Stimulated activated CD4-positive, alpha-beta T cell treated with anti-CD3 and anti-CD28 coated beads, Interleukin-15, amount 100 ng/mL, for 1 hour (primary cell): ENCODE results near the gene CD72.
A peak's percentile ranks its signal among the peaks of the same experiment; 100 is the strongest.
"Not testable (repeated sequence)": the region's sequence is repeated elsewhere in the genome, so short reads cannot be mapped to it uniquely, and the experiment has no call there.

Source experiments
- DNase-seq, 2 donors: peaks; one replicate each; pipeline ENCODE4 v3.0.0-alpha.2; 2020; ENCODE audit warnings: low read depth in 1 of 2, low spot score in 1 of 2

CD72 gene

GRCh38 chr9:35649431-35650340, 31.5 kb upstream of the CD72 start:
- DNase-seq = peak in 1 of 2 donors; percentile 27

DNA sequence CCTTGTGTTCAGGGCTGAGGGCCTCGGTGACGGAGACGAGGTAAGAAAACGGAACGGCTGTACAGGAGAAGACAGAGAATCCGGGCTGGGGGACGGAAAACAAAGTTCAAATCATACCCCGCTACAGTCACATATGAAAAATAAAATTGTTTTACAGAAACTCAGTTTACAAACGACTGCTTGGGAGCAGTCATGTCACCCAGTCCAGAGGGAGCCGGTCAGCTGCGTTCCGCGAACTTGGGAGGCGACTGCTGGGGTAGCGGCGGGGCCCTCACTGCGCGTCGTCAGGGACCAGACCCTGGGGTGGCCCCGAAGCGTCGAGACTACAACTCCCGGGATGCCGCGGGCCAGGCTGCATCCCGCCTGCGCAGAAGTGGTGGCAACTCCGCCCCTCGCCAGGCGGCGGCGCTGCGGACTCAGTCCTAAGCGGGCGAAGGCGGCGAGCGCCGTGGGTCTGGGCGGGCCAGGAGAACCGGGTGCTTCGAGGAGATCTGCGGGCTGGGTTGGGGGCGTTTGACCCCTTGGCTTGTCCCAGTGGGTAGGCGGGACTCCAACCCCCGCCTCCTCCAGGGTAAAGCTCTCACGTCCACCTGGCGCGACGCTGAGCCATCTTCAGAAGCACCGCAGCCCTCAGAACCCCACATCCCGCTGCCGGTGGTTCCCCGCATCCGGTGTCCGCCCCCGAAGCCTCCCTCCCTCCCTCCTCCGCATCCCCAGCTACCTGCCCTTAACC, 28.5 kb upstream of the CD72 start:
- DNase-seq = peak; percentile 84 to 88

DNA sequence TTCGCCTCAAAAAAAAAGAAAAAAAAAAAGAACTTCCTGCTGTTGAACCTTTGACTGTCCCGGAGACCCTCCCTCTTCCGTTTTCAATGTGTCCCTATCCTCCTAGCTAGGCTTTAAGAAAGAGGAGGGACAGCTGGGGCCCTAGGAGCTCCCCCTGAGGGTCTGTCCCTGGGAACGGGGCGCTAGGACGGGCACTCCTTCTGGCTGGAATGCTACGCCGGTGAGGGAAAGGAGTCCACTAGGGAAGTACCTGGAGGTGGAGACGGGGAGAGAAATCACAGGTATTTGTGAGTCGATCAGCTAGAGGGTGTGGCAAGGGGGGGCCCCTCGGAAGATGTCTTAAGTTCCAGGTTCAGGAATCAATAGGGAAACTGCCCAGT, 27.9 kb upstream of the CD72 start:
- no peak for DNase-seq

GRCh38 chr9:35645736-35646135, 27.5 kb upstream of the CD72 start:
- DNase-seq = not testable (repeated sequence)

DNA sequence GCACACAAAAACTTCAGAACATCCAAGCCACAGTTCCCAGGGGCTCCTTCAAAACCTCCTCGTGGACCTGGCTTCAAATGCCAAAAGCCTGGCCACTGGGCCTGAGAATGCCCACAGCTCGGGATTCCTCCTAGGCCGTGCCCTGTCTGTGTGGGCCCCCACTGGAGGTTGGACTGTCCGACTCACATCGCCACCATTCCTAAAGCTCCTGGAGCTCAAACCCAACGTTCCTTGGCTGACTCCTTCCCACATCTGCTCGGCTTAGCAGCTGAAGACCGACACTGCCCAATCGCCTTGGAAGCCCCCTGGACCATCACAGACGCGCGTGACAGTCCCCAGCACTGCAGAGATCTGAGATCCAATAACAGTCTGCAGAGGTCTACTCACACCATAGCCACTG, 24.8 kb upstream of the CD72 start:
- DNase-seq = no peak

DNA sequence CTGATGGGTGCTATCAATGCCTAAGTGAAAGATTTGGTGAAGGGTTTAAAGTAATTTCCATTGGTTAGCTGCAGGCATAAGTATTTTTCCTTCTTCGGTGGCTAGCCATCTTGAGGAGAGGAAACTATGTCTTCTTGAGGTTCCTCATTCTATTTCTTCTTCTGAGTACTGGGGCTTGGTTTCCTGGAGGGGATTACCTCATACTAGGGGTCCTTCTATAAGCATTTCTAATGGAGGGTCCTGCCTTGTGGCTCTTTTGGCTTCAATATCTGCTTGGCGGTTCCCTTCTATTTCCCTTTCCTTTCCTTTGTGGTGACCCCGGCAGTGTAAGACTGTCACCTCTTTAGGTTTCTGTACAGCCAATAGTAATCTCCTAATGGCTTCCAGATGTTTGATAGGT, 23.3 kb upstream of the CD72 start:
- not testable (repeated sequence) for DNase-seq

- DNase-seq = not testable (repeated sequence)
These were observed 22.2 kb upstream of the CD72 start for GRCh38 chr9:35640431-35640830.

DNA sequence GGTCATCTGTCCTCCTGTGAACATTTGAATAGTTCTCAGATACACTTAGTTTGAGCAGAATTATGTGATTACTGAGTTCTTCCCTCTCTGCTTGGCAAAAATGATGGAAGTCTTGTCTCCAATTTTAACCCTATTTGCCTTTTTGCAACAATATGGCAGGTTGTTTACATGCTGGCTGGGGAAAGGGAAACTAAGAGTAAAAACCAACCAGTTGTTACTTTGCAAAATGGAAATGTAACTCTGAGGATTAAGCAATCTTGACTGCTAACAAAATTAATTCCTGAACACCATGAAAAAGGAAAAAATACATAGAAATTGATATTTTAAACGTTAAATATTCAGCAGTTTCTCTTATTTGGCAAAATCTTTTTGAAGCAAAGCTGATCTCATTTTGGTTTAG, 21.4 kb upstream of the CD72 start:
- no peak for DNase-seq

DNA sequence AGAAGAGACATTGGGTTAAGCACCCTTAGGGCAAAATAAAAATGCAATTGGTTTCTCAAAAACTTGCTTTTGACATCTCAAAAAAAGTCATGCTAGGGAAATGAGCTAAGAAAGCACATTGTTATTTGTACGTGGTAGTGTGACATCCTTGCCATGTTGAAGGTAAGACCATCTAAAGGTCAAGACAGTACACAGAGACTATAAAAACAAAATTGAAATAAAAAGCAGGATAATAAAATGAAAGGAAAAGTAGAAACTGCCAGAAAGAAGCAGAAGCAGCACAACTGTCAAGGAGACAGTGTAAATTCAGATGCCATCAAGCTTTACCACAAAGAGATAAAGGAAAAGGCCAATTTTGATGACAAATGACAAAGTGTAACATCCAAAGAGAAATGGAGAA, 21.0 kb upstream of the CD72 start:
- DNase-seq = not testable (repeated sequence)

DNA sequence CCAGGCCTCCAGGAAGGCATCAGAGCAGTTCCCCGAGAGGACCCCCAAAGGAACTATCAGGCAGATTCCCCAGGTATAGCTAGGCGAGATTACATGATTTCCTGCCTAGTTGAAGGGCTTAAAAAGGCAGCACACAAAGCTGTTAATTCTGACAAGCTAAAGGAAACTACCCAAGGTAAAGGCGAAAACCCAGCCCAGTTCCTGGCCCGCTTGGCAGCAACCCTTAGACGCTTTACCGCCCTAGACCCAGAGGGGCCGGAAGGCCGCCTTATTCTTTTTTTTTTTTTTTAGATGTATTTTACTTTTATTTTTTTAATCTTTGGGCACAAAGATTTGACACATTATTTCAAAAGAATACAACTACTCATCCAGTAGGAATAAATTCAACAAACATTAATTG, 20.5 kb upstream of the CD72 start:
- DNase-seq = not testable (repeated sequence)

- not testable (repeated sequence) for DNase-seq
These were observed 19.3 kb upstream of the CD72 start for GRCh38 chr9:35637427-35637955.

- not testable (repeated sequence) for DNase-seq
These were observed 18.6 kb upstream of the CD72 start for GRCh38 chr9:35636877-35637246.

DNA sequence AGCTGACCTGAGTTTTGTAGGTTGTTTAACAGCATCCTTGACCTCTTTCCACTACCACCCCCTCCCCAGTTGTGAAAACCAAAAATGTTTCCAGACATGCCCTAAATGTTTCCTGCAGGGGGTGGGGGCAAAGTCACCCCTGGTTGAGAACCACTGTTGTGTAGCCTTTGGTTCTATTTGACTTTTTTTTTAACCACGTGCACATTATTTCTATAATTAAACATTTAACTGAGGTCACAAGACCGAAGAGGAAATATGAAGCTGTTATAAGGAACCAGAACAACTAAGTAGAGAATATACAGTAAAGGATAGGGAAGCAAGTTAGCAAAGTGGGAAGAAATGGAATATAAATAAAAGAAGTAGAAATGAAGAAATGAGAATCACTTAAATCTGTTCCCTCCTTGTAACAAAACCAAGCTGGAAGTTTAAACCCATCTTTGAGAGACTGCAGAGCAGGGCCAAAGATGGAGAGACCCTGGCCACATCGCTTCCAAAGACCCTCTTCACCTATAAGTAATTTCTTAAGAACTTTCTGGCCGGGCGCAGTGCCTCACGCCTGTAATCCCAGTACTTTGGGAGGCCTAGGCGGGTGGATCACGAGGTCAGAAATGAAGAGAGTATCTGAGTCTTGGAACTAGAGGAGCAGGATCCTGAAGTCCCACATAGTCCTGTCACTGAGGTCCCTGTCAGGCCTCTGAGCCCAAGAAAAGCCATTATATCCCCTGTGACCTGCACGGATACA, 18.1 kb upstream of the CD72 start:
- DNase-seq = no peak

DNA sequence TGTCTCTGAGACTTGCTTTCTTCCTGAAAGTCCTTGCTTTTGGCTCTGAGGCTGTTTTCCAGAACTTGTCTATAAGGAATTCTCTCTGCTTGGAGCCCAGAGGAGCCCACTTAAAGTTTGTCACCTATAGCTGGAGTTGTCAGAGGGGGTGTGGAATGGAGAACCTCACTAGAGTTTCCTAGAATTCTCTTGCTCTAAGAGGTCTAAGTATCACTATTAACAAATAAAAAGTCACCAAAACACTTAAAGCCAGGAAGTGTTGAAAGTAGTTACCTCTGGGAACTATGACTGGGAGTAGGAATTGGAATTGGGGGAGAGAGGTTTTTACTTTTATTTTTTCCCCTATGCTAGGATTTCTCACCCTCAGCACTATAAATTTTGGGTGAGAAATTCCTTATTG, 17.5 kb upstream of the CD72 start:
- no peak for DNase-seq

GRCh38 chr9:35629597-35629996, 11.4 kb upstream of the CD72 start:
- DNase-seq = no peak

DNA sequence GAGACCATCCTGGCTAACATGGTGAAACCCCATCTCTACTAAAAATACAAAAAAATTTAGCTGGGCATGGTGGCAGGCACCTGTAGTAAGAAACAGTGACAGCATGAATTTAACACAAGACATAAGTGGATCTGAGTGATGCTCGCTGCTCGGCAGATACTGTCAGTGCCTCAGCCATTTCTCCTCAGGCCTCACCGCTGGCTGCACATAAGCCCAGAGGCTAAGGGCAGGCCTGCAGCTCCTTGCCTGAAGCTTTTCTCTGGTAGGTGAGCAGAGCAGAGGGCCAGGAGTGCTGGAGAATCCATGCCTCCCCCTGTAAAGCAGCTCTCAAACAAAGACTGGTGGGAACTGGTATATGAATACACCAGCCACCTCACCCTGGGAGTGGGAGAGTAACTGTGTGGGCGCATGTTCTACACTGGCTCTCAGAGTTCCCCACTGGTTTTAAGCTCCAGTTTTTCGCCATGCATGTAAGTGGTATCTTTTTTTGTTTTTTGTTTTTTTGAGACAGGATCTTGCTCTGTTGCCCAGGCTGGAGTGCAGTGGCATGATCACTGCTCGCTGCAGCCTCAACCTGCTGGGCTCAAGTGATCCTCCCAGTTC, 10.3 kb upstream of the CD72 start:
- DNase-seq = no peak

DNA sequence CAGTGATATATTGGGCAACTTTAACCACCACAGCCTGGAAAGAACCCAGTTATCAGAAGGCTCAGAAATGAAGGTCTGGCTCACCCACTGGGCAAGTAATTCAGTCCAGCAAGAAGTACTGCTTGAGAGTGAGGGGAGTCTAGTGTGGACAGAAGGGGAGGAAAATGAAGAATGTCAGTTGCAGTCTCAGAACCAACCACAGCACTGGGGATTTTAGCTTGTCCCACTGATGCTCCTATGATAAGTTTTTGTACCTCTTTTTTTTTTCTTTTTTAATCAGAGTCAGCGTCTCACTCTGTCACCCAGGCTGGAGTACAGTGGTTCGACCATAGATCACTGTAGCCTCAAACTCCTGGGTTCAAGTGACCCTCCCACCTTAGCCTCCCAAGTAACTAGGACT, 9.4 kb upstream of the CD72 start:
- no peak for DNase-seq

- no peak for DNase-seq
These were observed 1.6 kb upstream of the CD72 start for GRCh38 chr9:35619800-35620158.

GRCh38 chr9:35618854-35619799, 914 bp upstream of the CD72 start:
- DNase-seq = no peak

GRCh38 chr9:35617548-35617947, 665 bp downstream of the CD72 start:
- no peak for DNase-seq
